Transverse colon (tissue), 4 donors: ENCODE data around the gene CDHR3. TPM values are rescaled to one million over a fixed set of nuclear protein-coding genes. Genes with fewer than 3 reads are reported as not detected.

Source experiments
- DNase-seq: peaks from one replicate; pipeline ENCODE4 v3.0.0-alpha.2; 2019
- H3K27ac ChIP-seq, 4 donors: fragments of 200-600 bp; sonication (generic); 2 replicates each; pipeline ENCODE4 v1.5.1; 2016 to 2018; ENCODE audit warnings: inconsistent platforms in 4 of 4
- H3K27me3 ChIP-seq: fragments of 200-600 bp; sonication (generic); 2 replicates; pipeline ENCODE4 v1.5.1; 2017; ENCODE audit warnings: inconsistent platforms
- H3K36me3 ChIP-seq, 4 donors: fragments of 200-600 bp; sonication (generic); 2 replicates each; pipeline ENCODE4 v1.5.1; 2017 to 2019; ENCODE audit warnings: inconsistent platforms in 4 of 4
- H3K4me1 ChIP-seq, 4 donors: fragments of 200-600 bp; sonication (generic); 2 replicates each; pipeline ENCODE4 v1.5.1; 2017 to 2020; ENCODE audit warnings: inconsistent platforms in 4 of 4
- H3K4me3 ChIP-seq, 4 donors: fragments of 200-600 bp; sonication (generic); 1 replicate in 1 of 4; 2 replicates in 3 of 4; pipeline versions ENCODE4 v1.5.1 to v1.6.1; 2017 to 2019; ENCODE audit warnings: inconsistent platforms in 4 of 4
- H3K9me3 ChIP-seq, 2 donors: fragments of 200-600 bp; sonication (generic); 2 replicates each; pipeline ENCODE4 v1.5.1; 2017 to 2019; ENCODE audit warnings: inconsistent platforms in 2 of 2
- EP300 ChIP-seq: sonication (generic); formaldehyde crosslinking; IDR thresholded peaks from one replicate; pipeline ENCODE4 v1.6.1; 2017; ENCODE audit warnings: antibody characterized with exemption, low read depth
- POLR2A ChIP-seq: fragments of 450-650 bp; IDR thresholded peaks from one replicate; pipeline ENCODE4 v1.6.1; 2016; ENCODE audit warnings: antibody characterized with exemption, mild to moderate bottlenecking, moderate library complexity
- POLR2AphosphoS5 ChIP-seq, 3 donors: sonication (generic); formaldehyde crosslinking; IDR thresholded peaks; one replicate each; pipeline ENCODE4 v1.6.1; 2016; ENCODE audit warnings: antibody characterized with exemption in 3 of 3
- WGBS, 2 donors: methylation state at CpG; one replicate each; pipeline ENCODE4 v1.1.5; 2018; ENCODE audit warnings: low coverage in 1 of 2; 5-methylcytosine and 5-hydroxymethylcytosine counted together
- in situ Hi-C, 4 donors: fragments of 200-750 bp; cut with MboI; loops; one replicate each; pipeline versions ENCODE4 v1.15.0 to v1.15.1; 2017; ENCODE audit warnings: low sequenced_read_pairs in 3 of 4, low pct_ligation_motif_present in 1 of 4, low pct_unique_long_range_greater_than_20kb in 1 of 4
- intact Hi-C: fragments of 100-400 bp; cut with DNase I; formaldehyde crosslinking; loops from one replicate; pipeline ENCODE4 v1.15.1; 2023; ENCODE audit warnings: low total_unique reads
- total RNA-seq, 4 donors: library from RNA; depleted of rRNA; stranded (reverse); fragments of >200 nt; gene quantifications; one replicate each; pipeline ENCODE4 v1.1.0, GENCODE V29; 2016
- TF ChIP-seq, protein P1 (sequence below), 5 experiments: fragments of 200-600 bp in 3 of 5; fragments of 450-650 bp in 2 of 5; sonication (generic) in 3 of 5; IDR thresholded peaks; 1 replicate in 2 of 5; 2 replicates in 3 of 5; pipeline ENCODE4 v1.5.1; 2016 to 2017; ENCODE audit warnings: antibody characterized with exemption in 5 of 5, inconsistent platforms in 3 of 5, mild to moderate bottlenecking in 2 of 5, moderate library complexity in 1 of 5

CDHR3 gene
- total RNA-seq, 4 donors from 2014 or later = 7.6 to 34.4 (median 29.1) TPM

DNA sequence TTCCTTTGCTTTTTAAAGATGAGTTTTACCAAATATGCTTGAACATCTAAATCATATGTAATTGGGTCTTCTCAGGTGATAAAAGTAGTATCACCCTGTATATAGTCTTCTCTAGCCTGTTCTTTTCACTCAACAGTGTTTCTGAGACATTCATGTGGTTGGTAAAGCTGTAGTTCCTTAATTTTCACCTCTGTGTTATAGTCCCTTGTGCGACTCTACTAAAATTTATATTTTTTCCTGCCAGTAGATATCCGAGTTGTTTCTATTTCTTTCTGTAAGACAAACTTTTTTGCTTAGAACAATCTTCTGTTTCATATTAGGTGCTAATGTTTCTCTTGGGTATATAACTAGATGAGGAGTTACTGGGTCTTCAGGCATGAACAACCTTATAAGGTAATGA, 113.5 kb downstream of the CDHR3 start:
- in situ Hi-C loops (no loop called here), intact Hi-C loops (no loop called here)

DNA sequence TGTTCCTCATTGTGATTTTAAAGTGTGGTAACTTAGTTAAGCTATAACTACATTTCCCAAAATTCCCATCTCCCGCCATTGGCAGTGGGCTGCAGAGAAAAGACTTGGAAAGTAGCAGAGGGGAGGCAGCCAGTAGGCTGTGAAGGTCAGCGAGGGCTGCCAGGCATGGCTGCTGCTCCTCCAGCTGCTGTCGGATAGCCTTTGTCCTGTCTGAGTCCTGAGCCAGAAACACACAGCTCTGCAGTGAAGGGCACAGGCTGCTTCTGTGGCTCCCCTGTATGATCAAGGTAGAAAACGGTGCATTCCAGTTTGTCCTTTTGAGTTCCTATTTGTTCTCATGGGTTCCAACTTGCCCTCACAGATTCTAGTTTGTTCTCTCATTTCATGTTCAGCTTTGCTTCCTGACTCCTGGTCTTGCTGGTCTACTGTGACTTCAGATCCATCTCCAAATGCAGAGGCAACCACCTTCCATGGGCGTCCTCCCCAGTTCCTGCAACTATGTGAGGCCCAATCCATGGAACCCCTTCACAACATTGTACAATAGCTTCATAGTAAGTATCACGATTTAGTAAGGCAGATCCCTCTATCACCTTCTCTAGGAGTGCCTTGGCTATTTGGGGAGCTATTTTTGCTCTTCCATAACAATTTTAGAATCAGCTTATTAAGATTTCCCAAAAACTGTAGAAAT, 117.4 kb downstream of the CDHR3 start:
- H3K4me1 ChIP-seq = no peaks in the 10 kb centered on the region
- H3K27ac ChIP-seq = no peak overlapping the region
- no peaks in the 10 kb centered on the region for H3K27me3 ChIP-seq
- intact Hi-C loops = no loop called here
- in situ Hi-C loops = no loop called here
- H3K4me3 ChIP-seq = no peak overlapping the region
- no peaks in the 10 kb centered on the region for H3K9me3 ChIP-seq
- no peak for DNase-seq
- H3K36me3 ChIP-seq = no peaks in the 10 kb centered on the region
- TF ChIP-seq EP300 (no peak), POLR2AphosphoS5 (IDR thresholded peaks at IDR 0.05) (no peak), POLR2A (no peak)
- TF ChIP-seq, protein P1, sequence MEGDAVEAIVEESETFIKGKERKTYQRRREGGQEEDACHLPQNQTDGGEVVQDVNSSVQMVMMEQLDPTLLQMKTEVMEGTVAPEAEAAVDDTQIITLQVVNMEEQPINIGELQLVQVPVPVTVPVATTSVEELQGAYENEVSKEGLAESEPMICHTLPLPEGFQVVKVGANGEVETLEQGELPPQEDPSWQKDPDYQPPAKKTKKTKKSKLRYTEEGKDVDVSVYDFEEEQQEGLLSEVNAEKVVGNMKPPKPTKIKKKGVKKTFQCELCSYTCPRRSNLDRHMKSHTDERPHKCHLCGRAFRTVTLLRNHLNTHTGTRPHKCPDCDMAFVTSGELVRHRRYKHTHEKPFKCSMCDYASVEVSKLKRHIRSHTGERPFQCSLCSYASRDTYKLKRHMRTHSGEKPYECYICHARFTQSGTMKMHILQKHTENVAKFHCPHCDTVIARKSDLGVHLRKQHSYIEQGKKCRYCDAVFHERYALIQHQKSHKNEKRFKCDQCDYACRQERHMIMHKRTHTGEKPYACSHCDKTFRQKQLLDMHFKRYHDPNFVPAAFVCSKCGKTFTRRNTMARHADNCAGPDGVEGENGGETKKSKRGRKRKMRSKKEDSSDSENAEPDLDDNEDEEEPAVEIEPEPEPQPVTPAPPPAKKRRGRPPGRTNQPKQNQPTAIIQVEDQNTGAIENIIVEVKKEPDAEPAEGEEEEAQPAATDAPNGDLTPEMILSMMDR (IDR thresholded peaks at IDR 0.05) = no peak
- WGBS, 2 donors = 91 to 92% methylated on average over 3 to 6 of the region's 6 CpGs

More for the DNA sequence above, 113.5 kb downstream of the CDHR3 start:
- H3K36me3 ChIP-seq = no peaks in the 10 kb centered on the region
- 82 to 90% methylated on average over 2 of the region's 2 CpGs for WGBS, 2 donors
- DNase-seq = no peak
- H3K9me3 ChIP-seq = no peaks in the 10 kb centered on the region
- H3K4me3 ChIP-seq = no peak overlapping the region
- no peak overlapping the region for H3K27ac ChIP-seq
- peaks cover 8 to 30% (median 19%) of the 10 kb centered on the region in 4 donors for H3K4me1 ChIP-seq
- no peaks in the 10 kb centered on the region for H3K27me3 ChIP-seq
- TF ChIP-seq, protein P1 (IDR thresholded peaks at IDR 0.05) = no peak
- no peak for TF ChIP-seq POLR2A
- TF ChIP-seq POLR2AphosphoS5 (IDR thresholded peaks at IDR 0.05) = no peak
- no peak for TF ChIP-seq EP300

DNA sequence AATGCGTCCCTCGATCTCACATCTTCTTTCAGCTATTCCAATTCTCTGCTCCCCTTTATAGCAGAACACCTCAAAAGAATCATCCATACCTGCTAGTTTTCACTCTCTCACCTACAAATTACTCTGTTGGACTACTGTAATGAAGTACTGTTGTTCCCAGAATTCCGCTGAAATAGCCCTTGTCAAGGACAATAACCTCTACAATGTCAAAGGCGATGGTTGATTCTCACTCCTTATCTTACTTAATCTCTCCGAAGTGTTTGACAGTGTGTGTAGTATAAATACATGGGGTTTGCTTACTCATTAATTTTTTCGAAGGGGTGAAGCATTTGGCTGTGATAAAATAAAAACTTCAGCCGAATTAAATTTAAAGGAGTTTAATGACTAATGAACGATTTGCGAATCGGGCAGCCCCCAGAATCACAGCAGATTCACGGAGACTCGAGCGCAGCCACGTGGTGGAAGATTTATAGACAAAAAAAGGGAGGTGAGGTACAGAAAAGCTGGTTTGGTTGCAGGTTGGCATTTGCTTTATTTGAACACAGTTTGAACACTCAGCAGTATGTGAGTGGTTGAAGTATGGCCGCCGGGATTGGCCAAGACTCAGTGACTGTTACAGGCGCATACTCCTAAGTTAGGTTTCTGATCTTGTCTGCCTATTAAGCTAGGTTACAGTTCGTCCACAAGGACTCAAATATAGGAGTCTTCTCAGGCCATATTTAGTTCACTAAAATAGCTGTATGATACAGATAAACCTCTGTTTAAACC, 119.2 kb downstream of the CDHR3 start:
- Histone ChIP-seq H3K36me3 (no peaks in the 10 kb centered on the region), H3K27me3 (no peaks in the 10 kb centered on the region), H3K27ac (no peak overlapping the region), H3K4me1 (no peaks in the 10 kb centered on the region), H3K9me3 (no peaks in the 10 kb centered on the region), H3K4me3 (no peak overlapping the region)
- in situ Hi-C loops (no loop called here), intact Hi-C loops (no loop called here)
- TF ChIP-seq, protein P1 (IDR thresholded peaks at IDR 0.05) = no peak
- TF ChIP-seq EP300 (no peak), POLR2AphosphoS5 (IDR thresholded peaks at IDR 0.05) (no peak), POLR2A (no peak)
- DNase-seq = no peak
- 89 to 91% methylated on average over 18 of the region's 18 CpGs for WGBS, 2 donors

Other genes starting within 250 kb of the CDHR3 start
- gene ATXN7L1, start 86.7 kb upstream of the CDHR3 start, total RNA-seq = 10 to 100 TPM; 12.3 to 28.8 (median 21.0) TPM
- 10 to 100 TPM; 36.7 to 81.8 (median 59.5) TPM for gene SYPL1, start 149.0 kb downstream of the CDHR3 start, total RNA-seq